Measurements from ENCODE around the gene ARMC12.
A peak's percentile ranks its signal among the peaks of the same experiment; 100 is the strongest.

The ARMC12 gene

GRCh38 chr6:35722121-35722761 lies 14.6 kb upstream of the ARMC12 start:
- Histone ChIP-seq H3K27ac (ENCODE audit: low read depth, low read length) (peak overlapping the region; percentile 74), H3K9ac (ENCODE audit: low read length) (no peak overlapping the region), H3K4me3 (ENCODE audit: low read length) (no peak overlapping the region)

GRCh38 chr6:35723587-35723986 lies 13.2 kb upstream of the ARMC12 start:
- peak overlapping the region; percentile 1 for H3K27ac ChIP-seq (ENCODE audit: low read depth, low read length)
- no peaks in the 10 kb centered on the region for H3K27me3 ChIP-seq (ENCODE audit: control insufficient read depth, insufficient read depth, low read length)
- H3K36me3 ChIP-seq (ENCODE audit: control insufficient read depth, insufficient read depth, low read length), result no peaks in the 10 kb centered on the region
- no peak overlapping the region for H3K4me3 ChIP-seq (ENCODE audit: low read length)
- peaks cover 47% of the 10 kb centered on the region for H3K4me1 ChIP-seq (ENCODE audit: control insufficient read depth, insufficient read depth, low read length)
- no peak overlapping the region for H3K9ac ChIP-seq (ENCODE audit: low read length)

More at GRCh38 chr6:35722121-35722761, 14.6 kb upstream of the ARMC12 start:
- H3K4me1 ChIP-seq (ENCODE audit: control insufficient read depth, insufficient read depth, low read length), result peaks cover 44% of the 10 kb centered on the region
- H3K27me3 ChIP-seq (ENCODE audit: control insufficient read depth, insufficient read depth, low read length), result no peaks in the 10 kb centered on the region
- no peaks in the 10 kb centered on the region for H3K36me3 ChIP-seq (ENCODE audit: control insufficient read depth, insufficient read depth, low read length)

GRCh38 chr6:35724059-35724458 lies 12.8 kb upstream of the ARMC12 start:
- no peaks in the 10 kb centered on the region for H3K27me3 ChIP-seq (ENCODE audit: control insufficient read depth, insufficient read depth, low read length)
- H3K4me1 ChIP-seq (ENCODE audit: control insufficient read depth, insufficient read depth, low read length), result peaks cover 49% of the 10 kb centered on the region
- H3K9ac ChIP-seq (ENCODE audit: low read length), result no peak overlapping the region
- no peak overlapping the region for H3K4me3 ChIP-seq (ENCODE audit: low read length)
- H3K27ac ChIP-seq (ENCODE audit: low read depth, low read length), result peak overlapping the region; percentile 1
- H3K36me3 ChIP-seq (ENCODE audit: control insufficient read depth, insufficient read depth, low read length), result no peaks in the 10 kb centered on the region

GRCh38 chr6:35724471-35724870 lies 12.4 kb upstream of the ARMC12 start:
- Histone ChIP-seq H3K27me3 (ENCODE audit: control insufficient read depth, insufficient read depth, low read length) (no peaks in the 10 kb centered on the region), H3K9ac (ENCODE audit: low read length) (no peak overlapping the region), H3K4me1 (ENCODE audit: control insufficient read depth, insufficient read depth, low read length) (peaks cover 48% of the 10 kb centered on the region), H3K36me3 (ENCODE audit: control insufficient read depth, insufficient read depth, low read length) (no peaks in the 10 kb centered on the region), H3K27ac (ENCODE audit: low read depth, low read length) (peak overlapping the region; percentile 99), H3K4me3 (ENCODE audit: low read length) (no peak overlapping the region)

- Histone ChIP-seq H3K9ac (ENCODE audit: low read length) (no peak overlapping the region), H3K36me3 (ENCODE audit: control insufficient read depth, insufficient read depth, low read length) (no peaks in the 10 kb centered on the region), H3K27ac (ENCODE audit: low read depth, low read length) (peak overlapping the region; percentile 99), H3K4me1 (ENCODE audit: control insufficient read depth, insufficient read depth, low read length) (peaks cover 42% of the 10 kb centered on the region), H3K4me3 (ENCODE audit: low read length) (no peak overlapping the region), H3K27me3 (ENCODE audit: control insufficient read depth, insufficient read depth, low read length) (no peaks in the 10 kb centered on the region)
Observed at GRCh38 chr6:35725081-35725708, 11.6 kb upstream of the ARMC12 start.

- H3K36me3 ChIP-seq (ENCODE audit: control insufficient read depth, insufficient read depth, low read length), result no peaks in the 10 kb centered on the region
- H3K27me3 ChIP-seq (ENCODE audit: control insufficient read depth, insufficient read depth, low read length), result no peaks in the 10 kb centered on the region
- H3K9ac ChIP-seq (ENCODE audit: low read length), result peak overlapping the region; percentile 35
- peak overlapping the region; percentile 35 for H3K4me3 ChIP-seq (ENCODE audit: low read length)
- peaks cover 39% of the 10 kb centered on the region for H3K4me1 ChIP-seq (ENCODE audit: control insufficient read depth, insufficient read depth, low read length)
- peak overlapping the region; percentile 99 for H3K27ac ChIP-seq (ENCODE audit: low read depth, low read length)
Observed at GRCh38 chr6:35725721-35726438, 11.0 kb upstream of the ARMC12 start.

GRCh38 chr6:35727231-35727934 lies 9.4 kb upstream of the ARMC12 start:
- peak overlapping the region; percentile 80 for H3K4me3 ChIP-seq (ENCODE audit: low read length)
- peak overlapping the region; percentile 96 for H3K9ac ChIP-seq (ENCODE audit: low read length)
- peaks cover 45% of the 10 kb centered on the region for H3K4me1 ChIP-seq (ENCODE audit: control insufficient read depth, insufficient read depth, low read length)
- H3K27me3 ChIP-seq (ENCODE audit: control insufficient read depth, insufficient read depth, low read length), result no peaks in the 10 kb centered on the region
- H3K36me3 ChIP-seq (ENCODE audit: control insufficient read depth, insufficient read depth, low read length), result no peaks in the 10 kb centered on the region
- peak overlapping the region; percentile 99 for H3K27ac ChIP-seq (ENCODE audit: low read depth, low read length)

- Histone ChIP-seq H3K27me3 (ENCODE audit: control insufficient read depth, insufficient read depth, low read length) (no peaks in the 10 kb centered on the region), H3K9ac (ENCODE audit: low read length) (peak overlapping the region; percentile 96), H3K36me3 (ENCODE audit: control insufficient read depth, insufficient read depth, low read length) (no peaks in the 10 kb centered on the region), H3K4me1 (ENCODE audit: control insufficient read depth, insufficient read depth, low read length) (peaks cover 50% of the 10 kb centered on the region), H3K4me3 (ENCODE audit: low read length) (peak overlapping the region; percentile 80), H3K27ac (ENCODE audit: low read depth, low read length) (peak overlapping the region; percentile 100)
Observed at GRCh38 chr6:35727935-35728682, 8.7 kb upstream of the ARMC12 start.

- peaks cover 50% of the 10 kb centered on the region for H3K4me1 ChIP-seq (ENCODE audit: control insufficient read depth, insufficient read depth, low read length)
- H3K27me3 ChIP-seq (ENCODE audit: control insufficient read depth, insufficient read depth, low read length), result no peaks in the 10 kb centered on the region
- peak overlapping the region; percentile 80 for H3K9ac ChIP-seq (ENCODE audit: low read length)
- H3K27ac ChIP-seq (ENCODE audit: low read depth, low read length), result peak overlapping the region; percentile 100
- peak overlapping the region; percentile 80 for H3K4me3 ChIP-seq (ENCODE audit: low read length)
- H3K36me3 ChIP-seq (ENCODE audit: control insufficient read depth, insufficient read depth, low read length), result no peaks in the 10 kb centered on the region
Observed at GRCh38 chr6:35728683-35729678, 7.9 kb upstream of the ARMC12 start.

GRCh38 chr6:35729722-35730121 lies 7.1 kb upstream of the ARMC12 start:
- H3K4me3 ChIP-seq (ENCODE audit: low read length), result no peak overlapping the region
- no peaks in the 10 kb centered on the region for H3K36me3 ChIP-seq (ENCODE audit: control insufficient read depth, insufficient read depth, low read length)
- no peak overlapping the region for H3K9ac ChIP-seq (ENCODE audit: low read length)
- H3K27ac ChIP-seq (ENCODE audit: low read depth, low read length), result peak overlapping the region; percentile 100
- H3K4me1 ChIP-seq (ENCODE audit: control insufficient read depth, insufficient read depth, low read length), result peaks cover 50% of the 10 kb centered on the region
- no peaks in the 10 kb centered on the region for H3K27me3 ChIP-seq (ENCODE audit: control insufficient read depth, insufficient read depth, low read length)
